NCI-H1105 treated with DMSO at 0.1 percent for 48 hours (cell line): ENCODE results near the gene JPH4.

Experiments
- DNase-seq: peaks from one replicate; lab custom pipeline; 2025; lab: John Stamatoyannopoulos, UW

The JPH4 gene

GRCh38 chr14:23525611-23526010, 53.0 kb downstream of the JPH4 start:
- DNase-seq, result no peak

GRCh38 chr14:23524954-23525353, 53.6 kb downstream of the JPH4 start:
- no peak for DNase-seq

GRCh38 chr14:23523229-23524016, 55.2 kb downstream of the JPH4 start:
- DNase-seq, result no peak

- DNase-seq, result no peak
Observed at GRCh38 chr14:23522643-23523198, 55.9 kb downstream of the JPH4 start.

- no peak for DNase-seq
Observed at GRCh38 chr14:23521785-23522640, 56.6 kb downstream of the JPH4 start.

GRCh38 chr14:23520899-23521533, 57.6 kb downstream of the JPH4 start:
- DNase-seq, result no peak

- no peak for DNase-seq
Observed at GRCh38 chr14:23518709-23519108, 59.9 kb downstream of the JPH4 start.
